Inflammatory macrophage treated with lipopolysaccharide for 4 hours (primary cell): ENCODE results near the gene OGFOD3.
A peak's percentile ranks its signal among the peaks of the same experiment; 100 is the strongest.
"Not testable (repeated sequence)": the region's sequence is repeated elsewhere in the genome, so short reads cannot be mapped to it uniquely, and the experiment has no call there.

Experiments used
- DNase-seq: peaks from one replicate; pipeline ENCODE4 v3.0.0-alpha.2; 2020

OGFOD3 gene

DNA sequence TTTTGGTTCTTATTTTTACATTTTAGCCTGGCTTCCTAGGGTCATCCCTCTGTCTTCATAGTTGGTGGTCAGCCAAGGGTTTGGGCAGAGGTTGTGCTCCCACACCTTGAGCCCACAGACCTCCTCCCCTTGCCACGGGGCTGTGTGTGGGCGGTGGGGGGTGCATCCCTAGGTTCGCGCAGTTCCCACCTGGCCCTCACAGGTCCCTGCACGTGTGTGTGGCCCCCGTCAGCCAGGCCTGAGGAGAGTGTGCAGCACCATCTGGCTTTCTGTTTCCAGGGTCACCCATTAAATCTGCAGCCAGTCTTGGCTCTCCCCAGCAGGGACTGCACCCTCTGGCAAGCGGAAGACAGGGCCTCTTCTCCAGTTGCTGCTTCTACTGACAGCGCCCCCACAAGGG is 13.6 kb upstream of the OGFOD3 start:
- DNase-seq, result no peak

DNA sequence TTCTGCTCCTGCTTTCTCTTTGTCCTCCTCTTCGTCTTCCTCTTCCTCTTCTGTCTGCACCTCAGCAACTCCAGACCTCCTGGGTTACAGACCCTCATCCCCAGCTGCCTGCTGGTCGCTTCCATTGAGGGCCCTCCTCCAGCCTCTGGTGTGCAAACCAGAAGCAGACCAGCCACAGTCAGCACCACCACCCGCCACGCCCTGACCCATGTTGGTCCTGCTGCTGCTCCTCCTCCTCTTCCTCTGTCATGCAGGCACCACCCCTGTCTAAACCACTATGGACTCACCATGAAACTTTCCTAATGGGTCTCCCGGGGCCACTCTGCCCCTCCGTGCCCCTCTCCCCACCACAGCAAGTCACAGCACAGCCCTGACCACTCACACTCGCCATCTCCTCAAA is 11.4 kb upstream of the OGFOD3 start:
- no peak for DNase-seq

DNA sequence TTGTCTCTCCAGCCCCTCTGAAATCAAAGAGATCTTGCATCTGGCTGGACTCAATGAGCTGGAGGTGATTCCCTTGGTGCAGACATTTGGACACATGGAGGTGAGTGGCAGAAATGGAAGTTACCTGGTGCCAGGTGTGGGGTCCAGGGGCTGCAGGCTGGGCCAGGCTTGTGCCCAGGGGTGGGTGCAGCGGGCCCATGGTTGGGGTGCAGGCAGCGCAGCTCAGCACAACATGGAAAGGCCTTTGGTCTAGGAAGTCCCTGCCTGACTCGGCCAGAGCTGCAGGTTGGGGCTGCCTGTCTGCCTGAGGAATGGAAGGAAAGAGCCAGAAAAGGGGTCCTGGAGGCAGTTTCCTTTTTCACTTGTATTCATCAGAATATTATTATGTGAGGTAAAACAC is 10.2 kb upstream of the OGFOD3 start:
- DNase-seq, result no peak

DNA sequence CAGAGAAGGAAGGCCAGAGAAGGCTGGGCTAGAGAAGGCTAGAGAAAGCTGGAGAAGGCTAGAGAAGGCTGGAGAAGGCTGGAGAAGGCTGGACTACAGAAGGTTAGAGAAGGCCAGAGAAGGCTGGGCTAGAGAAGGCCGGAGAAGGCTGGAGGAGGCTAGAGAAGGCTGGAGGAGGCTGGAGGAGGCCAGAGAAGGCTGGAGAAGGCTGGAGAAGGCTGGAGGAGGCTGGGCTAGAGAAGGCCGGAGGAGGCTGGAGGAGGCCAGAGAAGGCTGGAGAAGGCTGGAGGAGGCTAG is 6.4 kb upstream of the OGFOD3 start:
- no peak for DNase-seq

DNA sequence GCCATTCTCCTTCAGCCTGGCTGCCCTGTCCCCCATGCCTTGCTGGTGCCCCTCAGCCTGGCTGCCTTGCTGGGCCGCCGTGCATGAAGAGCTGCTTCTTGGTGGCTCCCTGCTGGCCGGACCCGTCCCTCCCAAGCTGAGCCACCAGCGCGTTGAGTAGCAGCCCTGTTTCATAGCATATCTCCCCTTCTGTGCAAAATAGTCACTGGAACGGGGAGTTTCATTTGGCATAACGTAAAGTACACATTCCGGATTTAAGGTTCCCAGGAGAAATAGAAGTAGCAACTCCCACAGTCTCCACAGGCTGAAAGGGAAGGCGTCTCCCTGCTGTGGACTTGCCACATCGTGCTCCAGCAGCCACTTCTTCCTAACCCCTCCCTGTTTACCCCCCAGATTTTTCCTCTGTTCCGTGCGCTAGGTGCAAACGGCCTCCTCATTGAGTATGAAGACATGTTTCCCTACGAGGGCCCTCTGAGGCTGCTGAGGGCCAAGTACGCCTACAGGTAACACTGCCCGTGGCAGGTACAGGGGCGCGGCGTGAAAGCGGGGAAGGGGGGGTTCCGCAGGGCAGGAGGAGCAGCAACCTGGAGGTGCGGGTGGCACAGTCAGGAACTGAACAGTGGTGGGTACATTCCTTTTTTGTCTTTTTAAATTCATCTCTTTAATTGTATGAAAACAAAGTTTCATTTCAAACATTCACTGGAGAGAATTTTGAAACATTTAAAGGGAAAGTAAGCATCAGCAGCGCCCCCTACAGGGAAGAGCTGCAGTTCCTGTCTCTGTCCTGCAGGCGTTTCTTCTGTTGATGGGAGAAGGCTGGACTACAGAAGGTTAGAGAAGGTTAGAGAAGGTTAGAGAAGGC is 5.8 kb upstream of the OGFOD3 start:
- peak; percentile 77 for DNase-seq

DNA sequence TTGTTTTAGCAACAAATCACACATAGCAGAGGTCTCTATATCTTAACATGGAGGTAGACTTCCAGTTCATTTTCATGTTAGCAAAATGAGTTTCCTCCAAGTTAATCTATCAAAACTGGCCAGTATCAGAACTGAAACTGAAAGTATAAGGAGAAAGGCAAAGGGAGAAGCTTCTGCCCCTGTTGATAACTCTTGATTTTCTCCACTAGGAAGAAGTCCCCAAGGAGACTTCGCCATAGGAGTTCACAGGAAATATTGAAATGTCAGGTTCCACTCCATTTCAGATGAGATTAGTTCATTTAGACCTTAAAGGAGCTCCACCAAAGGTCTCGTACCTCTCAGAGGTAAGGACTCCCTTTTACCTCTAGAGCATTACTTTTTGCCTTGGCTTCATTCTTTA is 1.2 kb upstream of the OGFOD3 start:
- peak; percentile 71 for DNase-seq

DNA sequence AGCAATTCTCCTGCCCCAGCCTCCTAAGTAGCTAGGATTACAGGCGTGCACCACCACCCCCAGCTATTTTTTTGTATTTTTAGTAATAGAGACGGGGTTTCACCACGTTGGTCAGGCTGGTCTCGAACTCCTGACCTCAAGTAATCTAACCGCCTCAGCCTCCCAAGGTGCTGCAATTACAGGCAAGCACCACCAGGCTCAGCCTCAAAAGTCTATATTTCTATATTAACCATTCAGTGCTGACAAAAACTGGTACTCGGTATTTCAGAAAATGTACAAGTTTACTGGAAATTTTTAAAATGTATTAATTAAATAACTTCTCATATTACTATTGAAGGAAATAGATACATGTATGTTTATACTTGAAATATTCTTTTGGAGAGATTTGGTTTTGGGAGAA is 1.6 kb downstream of the OGFOD3 start:
- DNase-seq, result no peak

DNA sequence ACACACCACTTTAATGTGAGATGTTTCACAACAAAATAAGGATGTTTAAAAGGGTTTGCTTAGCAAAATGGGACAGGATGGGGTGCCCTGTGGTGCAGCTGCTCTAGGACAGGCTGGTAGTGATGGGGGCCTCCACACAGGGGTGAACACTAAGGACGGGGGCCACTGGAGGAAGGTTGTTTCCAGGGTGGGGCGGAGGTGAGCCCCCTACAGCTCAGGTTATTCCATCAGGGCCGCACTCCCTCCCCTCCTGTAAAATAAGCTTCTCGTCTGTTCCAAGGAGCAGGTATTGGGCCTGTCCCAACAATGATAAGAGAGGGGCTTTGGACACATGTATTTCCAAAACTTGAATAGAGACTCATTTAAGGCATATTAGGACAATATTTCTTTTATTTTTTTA is 2.1 kb downstream of the OGFOD3 start:
- no peak for DNase-seq

DNA sequence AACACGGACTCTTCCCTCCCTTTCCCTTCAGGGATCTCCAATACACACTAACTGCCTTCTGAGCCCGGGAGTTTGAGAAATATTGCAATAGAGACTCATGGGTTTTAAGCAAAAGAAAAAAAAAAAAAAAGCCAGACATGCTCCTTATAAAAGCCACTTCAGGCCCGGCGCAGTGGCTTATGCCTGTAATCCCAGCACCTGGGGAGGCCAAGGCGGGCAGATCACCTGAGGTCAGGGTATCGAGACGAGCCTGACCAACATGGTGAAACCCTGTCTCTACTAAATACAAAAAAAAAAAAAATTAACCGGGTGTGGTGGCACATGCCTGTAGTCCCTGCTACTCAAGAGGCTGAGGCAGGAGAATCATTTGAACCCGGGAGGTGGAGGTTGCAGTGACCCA is 2.6 kb downstream of the OGFOD3 start:
- no peak for DNase-seq

DNA sequence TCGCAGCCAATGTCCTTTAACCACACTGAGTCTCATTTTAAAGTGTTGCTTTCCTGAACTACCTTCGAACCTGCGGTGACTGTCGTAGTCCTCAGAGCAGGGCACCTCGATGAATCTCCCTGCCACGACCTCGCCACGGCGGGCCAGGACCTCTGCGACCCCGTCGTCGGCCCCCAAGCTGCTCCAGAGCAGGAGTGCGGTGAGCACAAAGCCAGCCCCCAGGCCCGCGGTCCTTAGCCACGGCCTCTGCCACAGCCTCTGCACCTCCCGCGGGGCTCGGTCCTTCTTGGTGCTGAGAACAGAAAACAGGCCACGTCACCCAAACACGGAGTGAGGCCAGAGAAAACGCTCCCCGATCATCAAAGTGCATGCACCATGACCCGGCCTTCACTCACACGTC is 3.0 kb downstream of the OGFOD3 start:
- DNase-seq, result no peak

DNA sequence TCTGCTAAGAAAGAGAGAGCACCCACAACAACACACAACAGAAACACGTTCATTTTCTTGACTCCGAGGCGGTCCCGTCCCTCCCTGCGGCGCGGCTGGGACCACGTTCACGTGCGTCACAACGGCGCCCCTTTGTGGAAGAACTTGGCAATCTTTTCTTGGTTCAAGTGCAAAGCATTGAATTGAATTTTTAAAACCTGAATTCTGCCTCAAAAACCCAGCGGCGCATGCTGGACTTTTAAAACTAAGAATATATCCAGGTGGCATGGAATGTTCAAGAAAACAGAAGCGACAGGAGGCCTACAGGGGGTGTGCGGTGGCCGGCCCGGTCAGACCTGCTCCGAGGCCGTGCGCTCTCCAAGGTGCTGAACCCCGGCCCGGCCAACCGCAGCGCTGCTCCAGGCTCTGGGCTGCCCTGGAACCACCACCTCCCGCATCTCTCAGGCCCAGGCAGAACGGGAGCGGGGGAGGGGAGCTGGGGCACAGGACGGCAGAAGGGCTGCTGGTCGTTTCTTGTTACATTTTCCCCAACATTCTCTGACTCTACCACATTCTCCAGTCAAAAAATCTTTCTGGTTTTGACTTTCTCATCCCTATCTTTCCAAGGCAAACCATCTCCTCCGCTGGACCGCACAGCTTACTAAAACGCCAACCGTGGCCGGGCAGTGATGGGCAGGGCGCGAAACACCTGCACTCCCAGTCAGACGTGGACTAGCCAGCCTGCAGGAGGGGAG is 3.7 kb downstream of the OGFOD3 start:
- DNase-seq, result peak; percentile 76

DNA sequence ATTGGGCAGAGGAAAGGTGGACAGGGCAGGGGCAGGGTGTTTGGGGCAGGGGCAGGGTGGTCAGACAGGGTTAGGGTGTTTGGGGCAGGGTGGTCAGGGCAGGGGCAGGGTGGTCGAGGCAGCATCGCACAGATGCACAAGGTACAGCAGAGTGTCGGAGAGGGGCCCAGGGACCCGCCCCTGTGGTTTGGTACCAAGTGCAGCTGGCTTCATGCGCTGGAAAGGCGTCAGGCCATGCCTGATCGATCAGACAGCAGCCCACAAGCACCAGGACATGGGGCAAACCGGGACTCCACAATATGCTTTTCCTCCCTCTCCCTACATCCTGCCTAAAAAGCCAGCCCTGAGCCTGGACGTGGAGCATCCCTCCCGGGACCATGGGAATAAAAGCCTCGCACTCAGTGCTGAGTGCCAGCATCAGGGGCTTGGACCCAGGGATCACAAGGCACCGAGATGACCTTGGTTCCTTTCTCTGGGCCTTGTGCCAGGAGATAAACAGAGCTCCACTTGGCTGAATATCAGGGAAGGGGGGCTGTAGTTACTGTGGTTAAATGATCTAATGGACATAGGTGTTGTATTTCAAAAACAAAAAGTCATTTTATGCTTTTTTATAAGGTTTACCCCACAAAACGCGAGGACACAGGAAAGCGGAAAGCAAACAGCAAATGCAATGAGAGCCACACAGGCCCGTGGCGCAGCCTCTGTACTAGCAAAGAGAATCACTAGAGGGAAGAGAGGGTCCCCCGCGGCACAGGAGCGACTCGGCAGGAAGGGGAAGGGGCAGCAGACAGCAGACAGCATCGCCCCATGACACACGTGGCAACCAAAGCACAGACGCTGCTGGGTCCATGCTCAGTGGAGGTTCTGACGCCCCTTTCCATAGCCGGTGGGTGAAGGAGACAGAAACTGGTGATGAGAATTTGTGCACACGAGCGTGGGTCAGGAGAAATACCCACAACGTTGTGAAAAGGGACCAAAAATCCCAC is 5.6 kb downstream of the OGFOD3 start:
- DNase-seq, result no peak

DNA sequence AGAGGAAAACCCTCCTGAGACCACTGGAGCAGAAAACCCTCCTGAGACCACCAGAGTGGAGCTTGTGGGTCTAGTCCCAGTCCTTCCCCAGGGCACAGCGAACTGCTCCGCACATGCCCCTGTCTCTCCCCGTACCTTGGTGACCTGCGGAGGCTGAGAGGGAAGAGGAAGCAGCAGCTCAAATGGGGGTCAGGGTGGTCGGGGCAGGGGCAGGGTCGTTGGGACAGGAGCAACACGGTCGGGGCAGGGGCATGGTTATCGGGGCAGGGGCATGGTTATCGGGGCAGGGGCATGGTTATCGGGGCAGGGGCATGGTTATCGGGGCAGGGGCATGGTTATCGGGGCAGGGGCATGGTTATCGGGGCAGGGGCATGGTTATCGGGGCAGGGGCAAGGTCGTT is 6.3 kb downstream of the OGFOD3 start:
- not testable (repeated sequence) for DNase-seq

DNA sequence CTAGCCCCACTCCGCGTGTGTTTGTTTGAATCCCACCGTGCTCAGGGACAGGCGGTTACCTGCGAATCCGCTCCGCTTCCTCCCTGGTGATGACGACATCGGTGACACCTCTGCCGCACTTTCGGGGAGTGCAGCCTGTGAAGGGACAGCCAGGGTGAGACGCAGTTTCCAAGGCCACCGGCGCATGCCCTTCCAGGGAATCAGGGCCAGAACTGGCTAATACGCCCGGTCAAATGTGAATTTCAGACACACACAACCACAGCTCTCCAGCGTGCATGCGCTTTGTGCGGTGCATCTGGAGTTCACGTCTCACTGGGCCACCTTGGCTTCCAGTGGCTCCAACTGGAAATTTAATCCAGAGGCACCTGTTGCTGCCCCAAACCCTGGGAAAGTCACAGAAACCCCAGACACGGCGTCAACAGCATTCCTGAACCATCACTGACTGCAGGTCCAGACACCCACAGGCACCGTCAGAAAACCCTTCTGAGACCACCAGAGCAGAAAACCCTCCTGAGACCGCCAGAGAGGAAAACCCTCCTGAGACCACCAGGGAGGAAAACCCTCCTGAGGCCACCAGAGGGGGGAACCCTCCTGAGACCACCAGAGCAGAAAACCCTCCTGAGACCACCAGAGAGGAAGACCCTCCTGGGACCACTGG is 6.9 kb downstream of the OGFOD3 start:
- no peak for DNase-seq

DNA sequence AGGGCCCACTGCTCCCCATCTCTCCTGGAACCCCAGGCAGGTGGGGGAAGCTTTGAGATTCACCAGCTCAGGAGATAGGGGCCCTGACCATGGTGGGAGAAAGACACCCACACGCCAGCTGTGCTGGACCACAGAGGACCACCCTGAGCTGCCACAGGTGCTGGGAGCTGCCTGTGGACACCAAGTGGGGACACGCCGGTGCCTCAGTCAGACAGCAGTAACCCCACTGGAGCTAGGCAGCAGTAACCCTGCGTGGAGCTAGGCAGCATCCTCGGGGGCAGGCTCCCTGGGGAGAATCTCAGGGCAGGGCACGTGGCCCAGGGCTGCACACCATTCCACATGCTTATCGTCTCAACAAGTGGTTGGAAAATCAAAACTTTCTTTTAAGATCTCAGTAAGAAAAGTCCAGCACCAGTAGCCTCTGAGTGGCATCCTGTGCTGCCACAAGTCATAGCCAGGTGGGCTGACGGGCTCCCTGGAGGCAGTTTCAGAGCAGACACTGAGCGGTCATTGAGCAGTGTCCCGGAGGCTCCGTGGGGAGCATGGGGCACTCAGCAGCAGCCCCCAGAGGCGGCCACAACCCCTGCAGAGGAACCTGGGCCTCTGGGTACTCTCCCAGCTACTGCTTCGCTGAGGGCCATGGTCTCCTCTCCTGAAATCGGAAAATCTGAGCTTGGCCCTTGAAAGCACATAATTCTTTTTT is 8.2 kb downstream of the OGFOD3 start:
- no peak for DNase-seq

DNA sequence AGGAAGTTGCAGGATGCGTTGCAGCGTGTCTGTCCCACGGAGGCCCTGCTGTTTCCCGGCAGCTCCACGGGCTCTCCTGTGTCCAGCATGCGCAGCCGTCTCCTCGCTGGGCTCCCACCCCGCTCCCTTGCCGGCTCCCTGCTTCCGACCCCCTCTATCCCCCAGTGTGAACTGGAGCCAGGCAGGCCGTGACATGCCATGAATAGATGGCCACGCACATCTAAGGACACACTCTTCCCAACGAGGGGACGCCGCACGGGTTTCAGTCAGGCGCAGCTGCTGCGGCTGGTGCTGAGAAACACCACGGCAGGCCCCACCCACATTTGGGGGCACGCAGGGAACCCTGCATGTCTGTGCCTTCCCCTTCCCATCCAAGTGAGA is 9.5 kb downstream of the OGFOD3 start:
- no peak for DNase-seq

DNA sequence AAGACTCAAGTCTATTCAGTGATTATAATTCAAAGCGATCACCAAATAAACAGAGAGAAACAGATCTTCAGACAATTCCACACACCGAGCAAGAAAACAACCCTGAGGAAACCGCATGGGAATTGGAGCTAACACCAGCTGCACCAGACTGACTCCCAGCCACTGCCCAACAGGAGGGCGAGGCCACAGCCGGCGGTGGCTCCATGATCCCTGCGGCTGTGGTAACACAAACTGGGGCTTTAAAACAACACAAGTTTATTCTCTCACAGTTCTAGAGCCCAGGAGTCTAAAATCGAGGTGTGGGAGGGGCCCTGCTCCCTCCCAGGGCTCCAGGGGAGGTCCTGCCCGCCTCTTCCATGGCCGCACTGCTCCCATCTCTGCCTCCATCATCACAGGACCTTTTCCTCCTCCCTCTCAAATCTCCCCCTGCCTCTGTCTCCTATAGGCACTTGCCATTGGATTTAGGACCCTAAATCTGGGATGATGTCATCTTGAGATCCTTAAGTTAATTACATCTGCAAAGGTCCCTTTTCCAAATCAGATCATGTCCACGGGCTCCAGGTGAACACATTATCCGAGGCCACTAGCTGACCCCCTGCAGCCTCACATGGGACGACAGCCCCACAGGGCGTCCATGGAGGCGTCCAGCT is 10.0 kb downstream of the OGFOD3 start:
- no peak for DNase-seq

DNA sequence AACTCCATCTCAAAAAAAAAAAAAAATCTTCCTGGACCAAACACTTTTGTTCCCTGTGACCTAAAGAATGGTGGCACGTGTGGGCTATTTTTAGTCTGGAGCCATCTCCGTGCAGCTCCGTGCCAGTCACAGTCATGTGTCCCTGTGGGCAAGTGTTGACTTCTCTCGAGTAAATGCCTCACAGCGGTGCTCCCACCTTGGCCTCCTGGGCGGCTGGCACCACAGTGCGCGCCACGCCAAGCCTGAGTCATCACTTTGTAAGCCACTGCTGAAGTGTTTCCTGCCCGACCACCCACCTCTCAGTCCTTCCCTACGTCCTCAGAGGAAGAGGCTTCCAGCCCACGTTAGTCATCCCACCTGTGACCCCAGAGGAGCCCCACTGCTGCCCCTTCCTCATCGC is 11.1 kb downstream of the OGFOD3 start:
- peak; percentile 23 for DNase-seq

DNA sequence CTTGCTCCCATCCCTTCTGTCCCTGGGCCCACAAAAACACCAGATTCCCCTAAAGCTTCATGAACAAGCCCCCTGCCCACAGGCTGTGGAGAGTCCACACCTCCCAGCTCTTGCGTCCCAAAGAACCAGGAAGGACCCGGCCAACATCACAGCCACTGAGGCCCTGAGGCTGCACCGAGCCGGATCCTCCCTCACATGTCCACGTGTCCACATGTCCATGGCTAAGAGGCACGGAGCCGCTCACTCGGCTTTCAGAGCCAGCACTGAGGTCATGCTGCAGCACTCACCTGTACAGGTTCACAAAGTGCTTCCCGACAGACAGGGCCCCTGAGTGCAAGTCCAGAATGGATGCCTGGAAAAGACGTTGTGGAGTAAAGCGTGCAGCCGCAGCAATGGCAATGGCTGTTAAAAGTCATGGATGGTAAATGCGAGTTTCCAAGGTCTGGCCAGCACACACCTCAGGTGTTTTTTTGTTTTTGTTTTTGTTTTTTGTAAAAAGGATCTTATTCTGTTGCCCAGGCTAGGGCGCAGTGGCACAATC is 12.2 kb downstream of the OGFOD3 start:
- DNase-seq, result no peak

DNA sequence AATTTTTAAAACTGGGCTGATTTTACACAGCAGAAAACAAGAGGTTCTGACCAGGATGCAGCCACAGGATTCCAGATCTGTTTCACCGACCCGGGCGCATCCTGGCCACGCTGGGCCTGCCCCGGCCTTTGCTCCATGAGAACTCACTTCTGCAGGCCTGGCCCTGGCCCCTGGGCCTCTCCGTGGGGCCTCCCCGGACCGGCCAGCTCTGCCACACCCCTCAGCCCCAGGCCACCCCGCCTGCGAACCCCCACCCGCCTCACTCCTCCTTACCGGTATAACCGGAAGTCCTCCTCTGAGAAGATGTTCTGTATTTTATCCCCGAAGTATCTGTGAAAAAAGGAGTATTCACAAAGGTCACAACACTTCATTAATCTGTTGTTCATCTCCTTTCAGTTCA is 13.3 kb downstream of the OGFOD3 start:
- no peak for DNase-seq
